ENCODE measurements around the gene SNX5.

DNA sequence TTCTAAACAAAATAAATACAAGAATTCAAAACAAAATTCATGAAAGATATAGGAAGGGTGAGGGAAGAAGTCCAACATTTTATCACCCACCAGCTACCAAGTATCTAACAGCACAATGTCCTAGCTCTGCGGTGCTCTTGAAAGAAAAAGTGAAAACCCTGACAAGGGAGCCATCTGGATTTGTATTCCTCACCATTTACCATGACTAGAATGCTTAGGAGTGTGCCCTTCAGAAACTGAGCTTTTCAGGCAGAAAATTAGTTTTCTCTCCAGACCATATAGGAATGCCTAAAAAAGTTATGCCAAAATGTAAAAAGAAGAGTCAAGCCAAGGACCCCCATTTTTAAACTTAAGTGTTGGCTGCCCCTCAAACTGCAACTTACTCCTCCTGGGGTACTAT lies 4.5 kb downstream of the SNX5 start:
- TF ChIP-seq L3MBTL2 (conservative IDR thresholded peaks at IDR 0.05) (no peak), BHLHE40 (IDR thresholded peaks at IDR 0.05; ENCODE audit: borderline replicate concordance) (no peak), CTBP1 (IDR thresholded peaks at IDR 0.05; ENCODE audit: borderline replicate concordance) (no peak), ELF4 (IDR thresholded peaks at IDR 0.05) (no peak), HDGF (IDR thresholded peaks at IDR 0.05; ENCODE audit: borderline replicate concordance) (no peak), SUZ12 (IDR thresholded peaks at IDR 0.05) (no peak), ARNT (IDR thresholded peaks at IDR 0.05) (no peak), SP1 (IDR thresholded peaks at IDR 0.05) (no peak), FOXM1 (IDR thresholded peaks at IDR 0.05; ENCODE audit: borderline replicate concordance) (no peak), NFRKB (IDR thresholded peaks at IDR 0.05) (no peak), FOXK2 (IDR thresholded peaks at IDR 0.05) (no peak)
